ENCODE results near the gene CDT1. TPM values are rescaled to one million over a fixed set of nuclear protein-coding genes. Genes with fewer than 3 reads are reported as not detected.
"Not testable (repeated sequence)": the region's sequence is repeated elsewhere in the genome, so short reads cannot be mapped to it uniquely, and the experiment has no call there.

CDT1 gene
- total RNA-seq, 1 experiment from 2014 or later = 30.6 TPM

GRCh38 chr16:88782454-88783390 lies 20.9 kb upstream of the CDT1 start:
- DNase-seq (ENCODE audit: low read depth) = peak; percentile 82

GRCh38 chr16:88783391-88784073 lies 20.1 kb upstream of the CDT1 start:
- no peak for DNase-seq (ENCODE audit: low read depth)

GRCh38 chr16:88784074-88784855 lies 19.3 kb upstream of the CDT1 start:
- peak; percentile 82 for DNase-seq (ENCODE audit: low read depth)

- DNase-seq (ENCODE audit: low read depth) = no peak
These were observed 18.8 kb upstream of the CDT1 start for GRCh38 chr16:88784856-88785105.

GRCh38 chr16:88785106-88785924 lies 18.3 kb upstream of the CDT1 start, which contains the start of gene PIEZO1:
Gene PIEZO1, minus strand, starts transcription at chr16:88785220. Its CDS starts 256 bp downstream, at chr16:88784964.
- peak; percentile 69 for DNase-seq (ENCODE audit: low read depth)

GRCh38 chr16:88787579-88788314 lies 15.8 kb upstream of the CDT1 start:
- DNase-seq (ENCODE audit: low read depth) = no peak

- not testable (repeated sequence) for DNase-seq (ENCODE audit: low read depth)
These were observed 14.8 kb upstream of the CDT1 start for GRCh38 chr16:88788749-88789148.

- DNase-seq (ENCODE audit: low read depth) = no peak
These were observed 14.0 kb upstream of the CDT1 start for GRCh38 chr16:88789594-88789993.

- peak; percentile 68 for DNase-seq (ENCODE audit: low read depth)
These were observed 13.0 kb upstream of the CDT1 start for GRCh38 chr16:88790312-88791211.

GRCh38 chr16:88792078-88792550 lies 11.5 kb upstream of the CDT1 start:
- DNase-seq (ENCODE audit: low read depth) = peak; percentile 77

- DNase-seq (ENCODE audit: low read depth) = no peak
These were observed 10.8 kb upstream of the CDT1 start for GRCh38 chr16:88792668-88793250.

- no peak for DNase-seq (ENCODE audit: low read depth)
These were observed 10.2 kb upstream of the CDT1 start for GRCh38 chr16:88793251-88793954.

- no peak for DNase-seq (ENCODE audit: low read depth)
These were observed 7.3 kb upstream of the CDT1 start for GRCh38 chr16:88796278-88796677.

- no peak for DNase-seq (ENCODE audit: low read depth)
These were observed 5.5 kb upstream of the CDT1 start for GRCh38 chr16:88798073-88798472.

- DNase-seq (ENCODE audit: low read depth) = no peak
These were observed 4.7 kb upstream of the CDT1 start for GRCh38 chr16:88798772-88799455.

- DNase-seq (ENCODE audit: low read depth) = no peak
These were observed 3.9 kb upstream of the CDT1 start for GRCh38 chr16:88799569-88800276.

- DNase-seq (ENCODE audit: low read depth) = no peak
These were observed 3.4 kb upstream of the CDT1 start for GRCh38 chr16:88800277-88800592.
